ENCODE results near the gene RALGPS1. TPM values are rescaled to one million over a fixed set of nuclear protein-coding genes. Genes with fewer than 3 reads are reported as not detected.

The RALGPS1 gene
- total and polyA plus RNA-seq, 2 of the 8 experiments (the other 6 are each of a cell fraction or from before 2014, with no cell fraction given): 20.0 to 23.5 TPM

DNA sequence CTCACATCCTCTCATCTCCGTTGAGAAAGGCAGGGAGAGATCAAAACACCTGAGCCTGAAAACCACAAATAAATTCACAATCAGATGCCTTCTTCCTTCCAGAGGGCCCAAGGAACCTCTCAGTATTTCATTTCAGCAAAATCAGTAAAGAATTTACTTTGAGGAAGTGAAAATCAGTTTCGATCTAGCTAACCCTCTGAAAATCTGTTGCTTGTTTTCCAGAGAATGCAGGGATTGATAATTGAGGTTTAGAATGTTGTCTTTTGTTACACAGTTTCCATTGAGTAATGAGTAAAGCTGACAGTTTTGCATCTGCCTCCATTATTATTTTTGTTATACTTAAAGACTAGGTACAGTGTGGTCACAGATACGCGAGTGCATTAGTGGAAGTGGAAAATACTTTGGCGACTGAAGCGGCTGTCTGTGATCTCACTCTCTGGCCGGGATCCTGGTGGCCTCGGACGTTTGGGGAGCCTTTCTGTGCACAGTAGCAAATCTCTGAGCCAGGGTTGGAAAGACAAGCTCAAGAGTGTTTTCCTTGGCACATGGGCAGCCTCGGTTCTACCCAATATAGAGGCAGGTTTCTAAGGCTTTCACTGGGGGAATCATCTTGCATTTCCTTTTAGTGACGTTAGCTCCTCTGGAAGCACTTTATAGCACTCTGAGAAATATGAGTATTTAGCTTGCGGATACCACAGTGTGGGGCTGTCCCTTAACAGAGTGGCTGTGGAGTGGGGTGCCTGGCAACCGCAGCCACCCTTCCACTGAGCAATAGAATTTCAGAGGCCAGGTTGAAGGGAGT lies 240.0 kb downstream of the RALGPS1 start:
- Histone ChIP-seq H3K27ac (ENCODE audit: low read depth, low read length) (0 out of 2 replicates have a peak overlapping the region, but pooled peaks have one; percentile 48), H3K9ac (replicated peaks in 1 of 4; ENCODE audit: extremely low read depth in 1 of 4, low read depth in 3 of 4, low read length in 3 of 4) (no peak overlapping the region), H3K4me1 (replicated peaks in 1 of 4; ENCODE audit: control insufficient read depth in 3 of 4, insufficient read depth in 4 of 4, low read length in 3 of 4) (peaks cover 3 to 8% (median 6%) of the 10 kb centered on the region in 4 experiments), H4K8ac (ENCODE audit: extremely low read depth, insufficient read depth, low read length) (no peak overlapping the region), H2BK20ac (ENCODE audit: low read length) (no peak overlapping the region), H2BK15ac (ENCODE audit: low read length) (no peak overlapping the region), H3K4me2 (ENCODE audit: insufficient read depth in 1 of 2, low read depth in 2 of 2, low read length in 2 of 2) (no peak overlapping the region), H4K5ac (ENCODE audit: insufficient read length, low read depth, low read length) (no peak overlapping the region), H3K27me3 (replicated peaks in 1 of 4; ENCODE audit: control insufficient read depth in 3 of 4, extremely low read depth in 1 of 4, insufficient read depth in 3 of 4, low read length in 3 of 4) (no peaks in the 10 kb centered on the region), H4K20me1 (replicated peaks in 1 of 2; ENCODE audit: control insufficient read depth in 1 of 2, insufficient read depth in 2 of 2, low read length in 2 of 2) (peaks cover 0 to 1% of the 10 kb centered on the region in 2 experiments), H3K56ac (replicated peaks; ENCODE audit: insufficient read length, low read depth, low read length) (no peak overlapping the region), H3K79me2 (ENCODE audit: control insufficient read depth in 1 of 2, insufficient read depth in 2 of 2, low read length in 2 of 2) (no peaks in the 10 kb centered on the region), H3K4ac (replicated peaks; ENCODE audit: insufficient read length, low read depth, low read length) (no peak overlapping the region), H3K23me2 (ENCODE audit: low read depth, low read length) (no peaks in the 10 kb centered on the region), H2AFZ (ENCODE audit: low read length) (no peak overlapping the region), H2BK12ac (ENCODE audit: low read depth, low read length) (no peak overlapping the region), H3K79me1 (ENCODE audit: low read depth, low read length) (no peaks in the 10 kb centered on the region), H3K23ac (ENCODE audit: insufficient read length) (no peak overlapping the region), H3K4me3 (ENCODE audit: extremely low read depth in 1 of 4, insufficient read depth in 2 of 4, low read depth in 3 of 4, low read length in 4 of 4) (no peak overlapping the region), H3K9me3 (ENCODE audit: insufficient read depth in 2 of 2, low read depth in 1 of 2, low read length in 1 of 2) (no peaks in the 10 kb centered on the region), H2BK5ac (ENCODE audit: low read depth, low read length) (no peak overlapping the region), H4K91ac (replicated peaks; ENCODE audit: insufficient read length, low read length) (no peak overlapping the region), H2AK5ac (ENCODE audit: low read depth, low read length) (no peak overlapping the region), H2BK120ac (replicated peaks; ENCODE audit: low read depth, low read length) (no peak overlapping the region), H3K36me3 (ENCODE audit: control insufficient read depth in 2 of 4, insufficient read depth in 4 of 4, low read length in 3 of 4) (no peaks in the 10 kb centered on the region), H3K14ac (ENCODE audit: insufficient read length) (no peak overlapping the region), H3K18ac (ENCODE audit: extremely low read depth, low read length) (no peak overlapping the region)
- FAIRE-seq (no peak), DNase-seq (ENCODE audit: low read depth in 1 of 2, low spot score in 2 of 2) (peak in 1 of 2 experiments; percentile 33)
- TF ChIP-seq CEBPB (IDR thresholded peaks at IDR 0.05; ENCODE audit: low read depth, low read length): no peak
- TF ChIP-seq NRF1 (IDR thresholded peaks at IDR 0.05; ENCODE audit: low read depth, low read length): no peak
- TF ChIP-seq FOSL1 (IDR thresholded peaks at IDR 0.05; ENCODE audit: insufficient read depth, low read depth, low read length): no peak
- TF ChIP-seq GABPA (IDR thresholded peaks at IDR 0.05; ENCODE audit: borderline replicate concordance, insufficient read depth, low read length): no peak
- no peak for TF ChIP-seq KDM5A (IDR thresholded peaks at IDR 0.05; ENCODE audit: low read length)
- 89% methylated on average over 13 of the region's 13 CpGs; no CpG with 5 or more reads in 1 of the 2 experiments for WGBS, 2 experiments (ENCODE audit: extremely low coverage in 1 of 2, insufficient coverage in 1 of 2, insufficient read length in 1 of 2, insufficient replicate concordance in 2 of 2, low coverage in 1 of 2, low lambda C conversion rate in 2 of 2, missing lambda C conversion rate in 1 of 2)
- ChIA-PET CTCF (ENCODE audit: partially characterized antibody) (interaction anchor here (0.5 to 1.4 kb wide), 6 partner anchors 10 to 206 kb away, joined by 3 to 4 read pairs (median 3); partner anchors contain the start of gene ANGPTL2), POLR2A (ENCODE audit: partially characterized antibody) (interaction anchor here (1.0 kb wide), 1 partner anchor 9 kb away, joined by 3 read pairs; no protein-coding TSS in a partner anchor)

All from H1 (cell line).